Occipital lobe (tissue), 2 donors: ENCODE measurements around the gene NR2E1. TPM values are rescaled to one million over a fixed set of nuclear protein-coding genes. Genes with fewer than 3 reads are reported as not detected.

Experiments used
- DNase-seq: peaks from one replicate; lab custom pipeline; 2025; lab: John Stamatoyannopoulos, UW
- total RNA-seq: library from RNA; depleted of rRNA; stranded (reverse); fragments of >200 nt; gene quantifications from one replicate; pipeline ENCODE4 v1.2.3, GENCODE V29; 2014

Gene NR2E1
- total RNA-seq: 9.8 TPM

- no peak for DNase-seq
These were observed at the start of gene NR2E1 for GRCh38 chr6:108165714-108166663. Gene NR2E1, plus strand, starts transcription at chr6:108166022. Its CDS starts 744 bp downstream, at chr6:108166766.

GRCh38 chr6:108116546-108117426, 49.0 kb upstream of the NR2E1 start:
- DNase-seq: no peak

GRCh38 chr6:108117427-108118358, 48.1 kb upstream of the NR2E1 start:
- no peak for DNase-seq

- no peak for DNase-seq
These were observed 47.5 kb upstream of the NR2E1 start for GRCh38 chr6:108118359-108118724.

- DNase-seq: no peak
These were observed 46.7 kb upstream of the NR2E1 start for GRCh38 chr6:108118810-108119768.

- DNase-seq: no peak
These were observed 46.1 kb upstream of the NR2E1 start for GRCh38 chr6:108119769-108120141.

GRCh38 chr6:108120311-108120710, 45.5 kb upstream of the NR2E1 start:
- no peak for DNase-seq

- no peak for DNase-seq
These were observed 44.2 kb upstream of the NR2E1 start for GRCh38 chr6:108121612-108122011.

GRCh38 chr6:108123481-108123929, 42.3 kb upstream of the NR2E1 start:
- DNase-seq: no peak

- DNase-seq: no peak
These were observed 41.9 kb upstream of the NR2E1 start for GRCh38 chr6:108123946-108124345.

- no peak for DNase-seq
These were observed 38.8 kb upstream of the NR2E1 start for GRCh38 chr6:108127056-108127455.

GRCh38 chr6:108127826-108128225, 38.0 kb upstream of the NR2E1 start:
- DNase-seq: no peak

- DNase-seq: no peak
These were observed 35.6 kb upstream of the NR2E1 start for GRCh38 chr6:108130262-108130661.

- no peak for DNase-seq
These were observed 33.0 kb upstream of the NR2E1 start for GRCh38 chr6:108132863-108133262.

- DNase-seq: no peak
These were observed 32.1 kb upstream of the NR2E1 start for GRCh38 chr6:108133594-108134179.

- no peak for DNase-seq
These were observed 31.4 kb upstream of the NR2E1 start for GRCh38 chr6:108134213-108134970.

GRCh38 chr6:108142240-108142639, 23.6 kb upstream of the NR2E1 start:
- DNase-seq: no peak

GRCh38 chr6:108145639-108146038, 20.2 kb upstream of the NR2E1 start:
- no peak for DNase-seq

GRCh38 chr6:108152446-108152845, 13.4 kb upstream of the NR2E1 start:
- DNase-seq: no peak
